SKM-1 (cell line): ENCODE results near the gene NOTCH1.
"Not testable (repeated sequence)": the region's sequence is repeated elsewhere in the genome, so short reads cannot be mapped to it uniquely, and the experiment has no call there.

Source experiments
- DNase-seq: peaks from one replicate; lab custom pipeline; 2025; ENCODE audit not compliant: unreplicated experiment; lab: John Stamatoyannopoulos, UW

Gene NOTCH1

GRCh38 chr9:136578915-136579649 lies 33.2 kb upstream of the NOTCH1 start:
- DNase-seq = no peak

- DNase-seq = no peak
Observed at GRCh38 chr9:136578626-136578914, 32.7 kb upstream of the NOTCH1 start.

GRCh38 chr9:136577941-136578625 lies 32.2 kb upstream of the NOTCH1 start:
- no peak for DNase-seq

GRCh38 chr9:136576269-136576626 lies 30.4 kb upstream of the NOTCH1 start:
- no peak for DNase-seq

GRCh38 chr9:136575626-136576268 lies 29.9 kb upstream of the NOTCH1 start:
- no peak for DNase-seq

- not testable (repeated sequence) for DNase-seq
Observed at GRCh38 chr9:136574606-136575005, 28.8 kb upstream of the NOTCH1 start.

- no peak for DNase-seq
Observed at GRCh38 chr9:136572828-136573625, 27.2 kb upstream of the NOTCH1 start.

- no peak for DNase-seq
Observed at GRCh38 chr9:136572003-136572827, 26.4 kb upstream of the NOTCH1 start.

GRCh38 chr9:136571531-136571930 lies 25.7 kb upstream of the NOTCH1 start:
- no peak for DNase-seq

- no peak for DNase-seq
Observed at GRCh38 chr9:136570916-136571315, 25.1 kb upstream of the NOTCH1 start.

- no peak for DNase-seq
Observed at GRCh38 chr9:136570191-136570845, 24.5 kb upstream of the NOTCH1 start.

- DNase-seq = no peak
Observed at GRCh38 chr9:136569526-136570148, 23.8 kb upstream of the NOTCH1 start.

- DNase-seq = no peak
Observed at GRCh38 chr9:136568288-136569081, 22.6 kb upstream of the NOTCH1 start.

- DNase-seq = no peak
Observed at GRCh38 chr9:136567651-136568287, 21.9 kb upstream of the NOTCH1 start.

- no peak for DNase-seq
Observed at GRCh38 chr9:136566901-136567300, 21.1 kb upstream of the NOTCH1 start.

GRCh38 chr9:136566553-136566895 lies 20.7 kb upstream of the NOTCH1 start:
- no peak for DNase-seq

- DNase-seq = no peak
Observed at GRCh38 chr9:136565715-136566552, 20.1 kb upstream of the NOTCH1 start.
